GM18907 (cell line): ENCODE results near the gene SMIM26.

Experiments used
- ATAC-seq: cut with Tn5 transposase; IDR thresholded peaks from one replicate; pipeline ENCODE4 v1.9.1; 2021; ENCODE audit warnings: mild to moderate bottlenecking, moderate library complexity; ENCODE audit not compliant: unreplicated experiment

SMIM26 gene

DNA sequence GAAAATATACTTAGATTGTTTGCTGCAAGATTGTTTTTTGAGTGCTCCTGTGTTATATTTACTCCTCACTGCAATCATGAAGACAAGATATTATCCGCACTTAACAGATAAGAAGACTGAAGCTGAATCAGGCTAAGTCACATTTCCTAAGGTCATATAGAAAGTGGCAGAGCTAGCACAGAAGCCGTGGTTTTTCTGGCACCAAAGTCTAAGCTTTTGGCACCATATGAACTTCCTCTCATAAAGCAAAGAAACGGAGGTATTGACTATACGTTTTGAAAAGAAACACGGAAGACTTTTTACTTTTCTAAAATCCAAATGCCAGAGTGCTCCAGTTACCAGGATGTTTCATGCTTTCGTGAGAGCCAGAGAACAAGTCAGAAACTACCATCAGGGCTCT is 11.3 kb downstream of the SMIM26 start:
- ATAC-seq: no peak

DNA sequence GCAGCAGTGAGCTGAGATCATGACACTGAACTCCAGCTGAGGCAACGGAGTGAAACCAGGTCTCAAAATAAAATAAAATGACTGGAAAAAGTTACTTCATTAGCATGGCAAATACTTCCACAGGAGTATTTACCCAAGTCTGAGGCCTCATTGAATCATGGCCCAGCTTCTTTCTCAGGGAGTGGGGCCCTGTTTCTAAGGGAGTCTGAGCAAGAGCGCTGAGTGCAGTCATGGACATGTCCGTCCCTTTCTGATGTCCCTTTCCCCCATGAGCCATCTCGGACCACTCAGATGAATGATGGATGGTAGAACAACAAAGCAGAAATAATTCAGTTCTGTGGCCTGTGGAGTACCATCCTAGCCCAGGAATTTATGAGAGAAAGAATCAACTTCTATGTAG is 12.8 kb downstream of the SMIM26 start:
- no peak for ATAC-seq

DNA sequence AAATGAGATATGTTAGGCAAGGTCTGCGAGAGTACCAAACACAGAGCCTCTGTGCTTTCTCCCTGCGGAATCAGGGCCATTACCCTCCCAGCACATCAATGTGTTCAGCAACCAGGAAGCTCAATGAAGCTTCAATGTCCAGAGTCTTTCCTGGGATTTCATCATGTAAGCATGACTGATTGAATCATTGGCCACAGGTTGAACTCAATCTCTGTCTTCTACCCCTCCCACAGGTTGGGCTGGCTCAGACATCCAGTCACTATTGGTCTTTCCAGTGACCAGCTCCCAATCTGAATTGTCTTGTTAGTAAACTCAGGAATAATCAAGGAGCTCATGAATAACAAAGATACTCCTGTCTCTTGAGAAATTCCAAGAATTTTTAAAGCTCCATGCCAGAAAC is 17.9 kb downstream of the SMIM26 start:
- ATAC-seq: no peak

DNA sequence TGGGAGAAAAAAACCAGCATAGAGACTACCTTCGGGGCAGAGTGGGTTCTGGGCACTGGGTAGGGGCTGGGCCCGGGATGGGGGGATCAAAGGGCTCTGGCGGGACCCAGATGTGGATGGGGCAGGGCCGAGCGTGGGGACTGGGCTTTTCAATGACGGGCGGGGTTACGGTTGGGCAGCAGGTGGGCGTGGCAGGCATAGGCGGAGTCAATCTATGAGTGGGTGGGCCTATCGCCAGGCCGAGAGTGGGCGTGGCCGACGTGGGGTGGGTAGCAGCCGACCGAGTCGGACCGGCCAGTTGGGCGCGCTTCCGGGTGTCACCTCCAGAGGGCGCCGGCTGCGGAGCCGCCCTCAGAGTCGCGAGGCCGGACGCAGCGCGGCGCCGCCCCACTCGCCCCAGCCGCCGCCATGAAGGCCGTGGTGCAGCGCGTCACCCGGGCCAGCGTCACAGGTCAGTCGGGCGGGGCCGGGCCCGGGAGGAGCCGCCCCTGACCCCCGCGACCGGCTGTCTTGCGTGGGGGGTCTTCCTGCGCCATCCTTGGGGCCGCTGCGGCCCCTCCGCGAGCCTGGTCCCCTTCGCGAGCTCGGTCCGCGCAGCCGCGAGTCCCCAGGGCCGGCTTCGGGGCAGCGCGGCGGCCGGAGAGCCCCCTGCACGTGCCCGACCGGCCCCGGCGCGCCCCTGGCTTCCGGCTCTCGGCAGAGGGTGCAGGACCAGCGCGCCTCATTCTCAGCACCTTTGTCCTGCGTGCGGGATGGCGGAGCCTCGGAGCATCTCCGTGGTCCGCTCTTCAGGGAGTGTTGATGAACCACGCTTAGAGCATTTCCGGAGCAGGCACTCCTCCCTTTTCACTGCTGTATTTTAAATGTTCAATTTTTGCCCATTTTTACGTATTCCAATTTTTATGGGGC is 20.7 kb downstream of the SMIM26 start, which contains the start of gene DTD1:
TSS of gene DTD1 (plus strand) at position 390 of the 909 bp plus-strand sequence. CDS start at position 409, 19 bp downstream.
- ATAC-seq: peak; percentile 91

DNA sequence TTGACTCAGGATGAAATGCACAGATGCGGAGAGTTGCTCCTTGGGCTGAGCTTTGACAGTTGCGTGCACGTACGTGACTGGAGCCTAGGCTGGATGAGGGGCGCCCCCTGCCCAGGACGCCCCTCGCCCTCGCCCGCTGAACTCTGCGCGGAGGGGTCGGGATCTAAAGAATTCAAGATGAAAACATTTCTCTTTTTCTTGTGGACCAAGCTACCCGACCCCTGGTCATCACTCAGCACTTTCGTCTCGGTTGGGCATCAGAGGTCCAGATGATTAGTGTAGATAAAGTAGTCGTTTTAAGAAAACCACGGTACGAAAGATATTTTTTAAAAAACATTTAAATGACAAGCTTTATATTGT is 21.3 kb downstream of the SMIM26 start:
- ATAC-seq: no peak

DNA sequence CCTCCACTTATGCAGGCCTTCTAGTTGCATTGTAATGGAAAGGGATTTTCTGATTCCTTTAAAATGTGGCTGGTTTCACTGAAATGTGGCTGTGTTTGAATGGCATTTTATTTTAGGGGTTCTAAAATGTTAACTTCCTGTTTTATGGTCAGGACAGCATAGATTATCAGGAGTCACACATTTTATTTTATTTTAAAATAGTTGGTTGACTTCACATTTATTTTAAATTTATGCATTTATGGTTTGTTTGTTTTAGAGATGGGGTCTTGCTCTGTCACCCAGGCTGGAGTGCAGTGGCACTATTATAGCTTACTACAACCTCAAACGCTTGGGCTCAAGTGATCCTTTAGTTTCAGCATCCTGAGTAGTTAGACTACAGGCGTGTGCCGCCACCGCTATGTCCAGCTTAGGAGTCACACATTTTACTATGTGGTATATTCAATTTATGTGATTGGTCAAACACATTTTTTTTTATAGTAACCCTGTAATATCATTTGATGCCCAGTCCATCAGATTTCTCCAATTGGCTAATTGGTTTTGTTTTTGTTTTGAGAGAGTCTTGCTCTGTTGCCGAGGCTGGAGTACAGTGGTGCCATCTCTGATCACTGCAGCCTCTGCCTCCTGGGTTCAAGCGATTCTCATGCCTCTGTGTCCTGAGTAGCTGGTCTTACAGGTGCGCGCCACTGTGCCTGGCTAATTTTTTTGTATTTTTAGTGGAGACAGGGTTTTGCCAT is 22.9 kb downstream of the SMIM26 start:
- no peak for ATAC-seq

DNA sequence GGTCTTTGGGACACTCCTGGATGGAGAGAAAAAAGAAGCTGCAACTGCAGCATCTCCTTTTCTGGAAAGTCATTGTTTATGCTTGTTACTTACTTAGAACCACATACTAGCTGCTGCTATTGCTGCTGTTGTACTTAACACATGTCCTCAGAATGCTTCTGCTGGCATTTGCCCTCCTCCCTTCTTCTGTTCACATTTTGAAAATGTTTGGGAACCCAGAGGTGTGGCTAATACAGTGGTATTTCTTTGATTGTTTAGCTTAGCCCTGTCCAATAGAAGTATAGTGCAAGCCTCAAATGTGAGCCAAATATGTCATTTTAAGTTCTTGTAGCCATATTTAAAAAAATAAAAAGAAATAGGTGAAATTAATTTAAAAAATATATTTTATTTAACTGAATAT is 29.0 kb downstream of the SMIM26 start:
- ATAC-seq: no peak

DNA sequence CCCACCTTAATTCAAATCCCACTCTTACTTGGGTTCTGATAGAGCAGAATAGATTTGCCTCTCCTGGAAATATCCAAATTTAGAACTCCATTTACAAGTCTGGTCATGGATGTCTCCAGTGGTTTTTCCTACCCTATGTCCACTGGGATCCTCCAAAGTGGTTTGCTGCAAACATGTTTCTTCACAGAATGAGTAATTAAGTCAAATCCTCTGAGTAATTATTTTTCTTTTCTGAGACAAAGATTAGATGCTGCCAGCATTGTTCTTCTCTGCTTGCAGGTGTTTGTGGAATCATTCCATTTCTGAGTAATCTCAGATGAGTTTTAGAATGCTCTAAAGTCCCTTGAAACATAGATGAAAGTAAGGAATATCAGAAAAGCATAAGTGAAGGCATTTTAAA is 42.5 kb downstream of the SMIM26 start:
- no peak for ATAC-seq

DNA sequence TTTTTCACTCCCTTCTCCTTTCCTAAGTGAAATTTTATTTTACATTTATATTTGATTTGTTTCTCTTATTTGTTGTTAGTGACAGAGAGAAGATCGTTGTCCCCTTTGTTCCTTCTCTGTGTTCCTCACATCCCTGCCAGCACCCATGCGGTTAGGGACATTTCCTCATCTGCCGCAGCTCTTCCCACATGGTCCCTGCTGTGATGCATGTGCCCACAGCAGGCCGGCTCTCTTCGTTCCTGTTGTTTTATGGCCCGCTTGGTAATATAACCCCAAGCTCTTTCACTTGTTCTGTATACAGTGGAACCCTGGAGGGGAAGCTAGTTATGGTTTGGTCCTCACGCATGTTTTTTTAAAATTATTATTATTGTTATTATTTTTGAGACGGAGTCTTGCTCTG is 44.3 kb downstream of the SMIM26 start:
- no peak for ATAC-seq

DNA sequence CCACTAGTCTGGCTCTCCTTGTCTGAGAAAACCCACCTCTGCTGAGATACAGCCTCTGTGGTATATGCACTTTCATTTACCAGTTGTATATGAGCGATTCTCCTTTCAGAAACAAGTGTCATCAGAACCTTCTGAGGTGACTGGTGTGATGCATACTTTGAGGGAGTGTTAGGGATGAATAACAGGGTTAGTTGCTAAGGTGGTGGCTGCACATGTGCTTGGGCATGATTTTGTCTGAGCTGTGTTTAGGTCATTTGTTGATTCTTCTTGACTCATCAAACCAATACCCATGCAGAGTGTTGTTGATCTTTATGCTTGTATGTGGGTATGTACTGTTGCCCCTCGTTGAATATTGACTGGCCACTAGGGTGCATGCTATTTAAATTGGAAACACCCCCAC is 46.3 kb downstream of the SMIM26 start:
- no peak for ATAC-seq

DNA sequence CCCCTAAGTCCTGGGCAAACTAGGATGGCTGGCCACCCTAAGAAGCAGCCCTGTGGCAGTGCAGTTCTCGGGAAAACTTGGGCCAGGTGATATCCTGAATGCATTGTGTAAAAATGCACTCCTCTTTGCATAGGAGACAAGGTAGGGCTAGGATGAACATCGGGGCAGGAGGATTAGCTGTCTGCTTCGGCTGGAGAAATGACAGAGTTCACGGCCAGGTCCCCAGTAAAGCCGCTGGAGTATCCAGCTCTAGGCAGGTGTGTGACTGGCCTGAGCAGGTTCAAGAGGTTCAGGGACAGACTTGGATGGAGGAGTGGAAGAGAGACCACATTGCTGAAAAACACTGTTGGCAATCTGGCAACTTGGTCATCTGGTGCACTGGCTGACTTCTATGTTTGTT is 47.0 kb downstream of the SMIM26 start:
- no peak for ATAC-seq

DNA sequence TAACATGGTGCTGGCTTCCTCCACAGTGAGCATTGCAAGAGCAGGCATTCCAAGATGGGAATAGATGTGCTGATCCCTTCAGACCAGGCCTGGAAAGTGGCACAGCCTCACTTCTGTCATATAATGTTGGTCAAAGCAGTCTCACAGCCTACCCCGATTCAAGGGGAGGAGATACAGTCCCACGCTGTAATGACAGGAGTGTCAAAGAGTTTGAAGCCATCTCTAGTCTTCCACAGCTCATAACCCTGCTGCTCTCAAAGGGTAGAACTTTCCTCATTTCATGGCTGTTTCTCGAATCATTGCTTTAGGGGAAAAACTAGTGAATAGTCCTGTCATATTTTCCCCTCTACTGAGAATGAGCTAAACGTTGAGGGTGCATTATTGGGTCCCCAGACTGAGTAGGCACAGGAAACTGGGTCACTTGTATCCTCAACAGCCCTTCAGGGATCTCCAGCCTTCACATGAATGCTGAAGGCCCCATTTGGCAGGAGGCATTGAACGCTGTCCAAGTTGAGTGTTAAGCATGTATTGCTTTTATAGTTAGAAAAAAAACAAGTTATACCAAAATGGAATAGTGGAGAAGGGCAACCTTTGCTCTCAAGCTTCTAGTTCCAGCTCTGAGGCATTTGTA is 47.9 kb downstream of the SMIM26 start:
- no peak for ATAC-seq
